Trophoblast cell (in vitro differentiated cells and primary cell): ENCODE measurements around the gene ENTPD2.
A peak's percentile ranks its signal among the peaks of the same experiment; 100 is the strongest.
"Not testable (repeated sequence)": the region's sequence is repeated elsewhere in the genome, so short reads cannot be mapped to it uniquely, and the experiment has no call there.

Source experiments
- DNase-seq, 2 donors: peaks; one replicate each; pipeline ENCODE4 v3.0.0-alpha.2; 2016
- H2AFZ ChIP-seq: 2 replicates; pipeline ENCODE4 v1.6.1; 2013; ENCODE audit warnings: low read length, moderate library complexity, mild to moderate bottlenecking; ENCODE audit not compliant: insufficient read depth, poor library complexity
- H2AK5ac ChIP-seq: 2 replicates; pipeline ENCODE4 v1.6.1; 2013; ENCODE audit warnings: mild to moderate bottlenecking, low read length
- H2BK120ac ChIP-seq: 2 replicates; pipeline ENCODE4 v1.6.1; 2013; ENCODE audit warnings: low read length, mild to moderate bottlenecking, moderate library complexity; ENCODE audit not compliant: insufficient read depth, poor library complexity
- H2BK12ac ChIP-seq: 2 replicates; pipeline ENCODE4 v1.6.1; 2013; ENCODE audit warnings: mild to moderate bottlenecking, low read length, moderate library complexity
- H2BK5ac ChIP-seq: 2 replicates; pipeline ENCODE4 v1.6.1; 2013; ENCODE audit warnings: low read length, low read depth, moderate library complexity, mild to moderate bottlenecking; ENCODE audit not compliant: poor library complexity
- H3K14ac ChIP-seq: 2 replicates; pipeline ENCODE4 v1.6.1; 2013; ENCODE audit warnings: mild to moderate bottlenecking, low read length
- H3K18ac ChIP-seq: 2 replicates; pipeline ENCODE4 v1.6.1; 2013; ENCODE audit warnings: mild to moderate bottlenecking, low read length
- H3K23ac ChIP-seq: 2 replicates; pipeline ENCODE4 v1.6.1; 2013; ENCODE audit warnings: low read length
- H3K27ac ChIP-seq: 2 replicates; pipeline ENCODE4 v1.5.1; 2013; ENCODE audit warnings: low read depth, mild to moderate bottlenecking, inconsistent platforms, low read length, moderate library complexity
- H3K27me3 ChIP-seq: 2 replicates; pipeline ENCODE4 v1.6.1; 2013; ENCODE audit warnings: inconsistent platforms, mild to moderate bottlenecking, low read length, moderate library complexity; ENCODE audit not compliant: insufficient read depth
- H3K36me3 ChIP-seq, 2 experiments: 1 replicate in 1 of 2; 2 replicates in 1 of 2; pipeline ENCODE4 v1.6.1; 2013; ENCODE audit warnings: low read length in 2 of 2, mild to moderate bottlenecking in 2 of 2, moderate library complexity in 1 of 2; ENCODE audit not compliant: insufficient read depth in 2 of 2, control insufficient read depth in 1 of 2
- H3K4ac ChIP-seq: 2 replicates; pipeline ENCODE4 v1.6.1; 2013; ENCODE audit warnings: low read depth, mild to moderate bottlenecking, low read length, moderate library complexity
- H3K4me1 ChIP-seq, 2 experiments: 1 replicate in 1 of 2; 2 replicates in 1 of 2; pipeline ENCODE4 v1.6.1; 2013; ENCODE audit warnings: low read length in 2 of 2, mild to moderate bottlenecking in 2 of 2, moderate library complexity in 1 of 2; ENCODE audit not compliant: insufficient read depth in 2 of 2, control insufficient read depth in 1 of 2
- H3K4me2 ChIP-seq: 2 replicates; pipeline ENCODE4 v1.6.1; 2013; ENCODE audit warnings: inconsistent platforms, mild to moderate bottlenecking, low read length, moderate library complexity
- H3K4me3 ChIP-seq: 2 replicates; pipeline ENCODE4 v1.5.1; 2013; ENCODE audit warnings: mild to moderate bottlenecking, low read depth, low read length, inconsistent platforms
- H3K79me1 ChIP-seq: one replicate; pipeline ENCODE4 v1.6.1; 2013; ENCODE audit warnings: low read length
- H3K79me2 ChIP-seq: 2 replicates; pipeline ENCODE4 v1.6.1; 2013; ENCODE audit warnings: low read length, mild to moderate bottlenecking; ENCODE audit not compliant: control insufficient read depth, insufficient read depth, poor library complexity
- H3K9ac ChIP-seq: 2 replicates; pipeline ENCODE4 v1.6.1; 2013; ENCODE audit warnings: mild to moderate bottlenecking, low read length
- H3K9me3 ChIP-seq: 2 replicates; pipeline ENCODE4 v1.6.1; 2013; ENCODE audit warnings: low read depth, mild to moderate bottlenecking, control low read depth, inconsistent platforms, low read length; ENCODE audit not compliant: insufficient read depth
- H4K12ac ChIP-seq: 2 replicates; pipeline ENCODE4 v1.6.1; 2013; ENCODE audit warnings: low read depth, mild to moderate bottlenecking, low read length, moderate library complexity
- H4K8ac ChIP-seq: 2 replicates; pipeline ENCODE4 v1.6.1; 2013; ENCODE audit warnings: low read depth, mild to moderate bottlenecking, low read length, moderate library complexity
- H4K91ac ChIP-seq: one replicate; pipeline ENCODE4 v1.6.1; 2013; ENCODE audit warnings: low read depth, mild to moderate bottlenecking, low read length, moderate library complexity
- WGBS: extraction: QIAGEN DNeasy Blood & Tissue Kit; methylation state at CpG from one replicate; pipeline ENCODE4 v1.1.7; 2013; ENCODE audit warnings: missing lambda C conversion rate; ENCODE audit not compliant: insufficient read length, insufficient coverage; ENCODE audit errors: extremely low coverage; 5-methylcytosine and 5-hydroxymethylcytosine counted together

ENTPD2 gene

GRCh38 chr9:137064880-137065164 lies 11.0 kb upstream of the ENTPD2 start:
- no peak overlapping the region for H3K14ac ChIP-seq
- H2BK120ac ChIP-seq: no peak overlapping the region
- no peak overlapping the region for H4K12ac ChIP-seq
- H3K27ac ChIP-seq: no peak overlapping the region
- no peaks in the 10 kb centered on the region for H3K79me1 ChIP-seq
- H3K9me3 ChIP-seq: peaks cover 2% of the 10 kb centered on the region
- no peak overlapping the region for H4K8ac ChIP-seq
- peaks cover 7% of the 10 kb centered on the region in 2 experiments for H3K4me1 ChIP-seq
- H3K79me2 ChIP-seq: no peaks in the 10 kb centered on the region
- no peak overlapping the region for H3K23ac ChIP-seq
- H2BK5ac ChIP-seq: no peak overlapping the region
- no peak overlapping the region for H4K91ac ChIP-seq
- H2AK5ac ChIP-seq: no peak overlapping the region
- no peak overlapping the region for H3K4ac ChIP-seq
- no peak overlapping the region for H3K4me3 ChIP-seq
- no peak overlapping the region for H3K9ac ChIP-seq
- no peak overlapping the region for H3K18ac ChIP-seq
- no CpG with 5 or more reads among the region's 12 CpGs for WGBS
- DNase-seq: no peak
- no peaks in the 10 kb centered on the region for H3K27me3 ChIP-seq
- H3K36me3 ChIP-seq: peaks cover 2 to 3% of the 10 kb centered on the region in 2 experiments
- H2AFZ ChIP-seq: no peak overlapping the region
- no peak overlapping the region for H3K4me2 ChIP-seq
- no peak overlapping the region for H2BK12ac ChIP-seq

- Histone ChIP-seq H4K91ac (no peak overlapping the region), H3K4me2 (no peak overlapping the region), H2AFZ (no peak overlapping the region), H3K23ac (no peak overlapping the region), H2BK12ac (no peak overlapping the region), H3K4me3 (no peak overlapping the region), H3K79me1 (no peaks in the 10 kb centered on the region), H4K12ac (no peak overlapping the region), H3K14ac (no peak overlapping the region), H4K8ac (no peak overlapping the region), H3K9me3 (peaks cover 2% of the 10 kb centered on the region), H2AK5ac (no peak overlapping the region), H3K4me1 (peaks cover 1 to 3% of the 10 kb centered on the region in 2 experiments), H3K4ac (no peak overlapping the region), H3K9ac (no peak overlapping the region), H2BK5ac (no peak overlapping the region), H3K27ac (no peak overlapping the region), H3K27me3 (no peaks in the 10 kb centered on the region), H2BK120ac (no peak overlapping the region), H3K36me3 (peaks cover 2 to 3% of the 10 kb centered on the region in 2 experiments), H3K79me2 (no peaks in the 10 kb centered on the region), H3K18ac (no peak overlapping the region)
- peak in 1 of 2 donors; percentile 74 for DNase-seq
- no CpG with 5 or more reads among the region's 55 CpGs for WGBS
Observed at GRCh38 chr9:137064027-137064879, 10.4 kb upstream of the ENTPD2 start.

- Histone ChIP-seq H2AK5ac (no peak overlapping the region), H3K79me1 (no peaks in the 10 kb centered on the region), H3K23ac (no peak overlapping the region), H3K9ac (no peak overlapping the region), H3K14ac (no peak overlapping the region), H3K4ac (no peak overlapping the region), H3K18ac (no peak overlapping the region), H2BK12ac (no peak overlapping the region), H3K9me3 (peaks cover 2% of the 10 kb centered on the region), H3K4me3 (no peak overlapping the region), H3K36me3 (peaks cover 2 to 3% of the 10 kb centered on the region in 2 experiments), H3K4me1 (no peaks in the 10 kb centered on the region), H3K4me2 (no peak overlapping the region), H4K91ac (no peak overlapping the region), H3K79me2 (no peaks in the 10 kb centered on the region), H2AFZ (no peak overlapping the region), H4K8ac (no peak overlapping the region), H4K12ac (no peak overlapping the region), H3K27ac (no peak overlapping the region), H2BK120ac (no peak overlapping the region), H2BK5ac (no peak overlapping the region), H3K27me3 (no peaks in the 10 kb centered on the region)
- WGBS: no CpG with 5 or more reads among the region's 26 CpGs
- no peak for DNase-seq
Observed at GRCh38 chr9:137063311-137064026, 9.6 kb upstream of the ENTPD2 start.

- not testable (repeated sequence) for H3K9me3 ChIP-seq, H2AFZ ChIP-seq, H3K4me1 ChIP-seq, H4K8ac ChIP-seq, H3K18ac ChIP-seq, H3K9ac ChIP-seq, H3K23ac ChIP-seq, H3K4me2 ChIP-seq, H3K27me3 ChIP-seq, H3K14ac ChIP-seq, H4K12ac ChIP-seq, H4K91ac ChIP-seq, H3K79me2 ChIP-seq, H3K36me3 ChIP-seq, H2BK120ac ChIP-seq, H3K27ac ChIP-seq, H3K79me1 ChIP-seq, H3K4me3 ChIP-seq, H2AK5ac ChIP-seq, H2BK5ac ChIP-seq, H3K4ac ChIP-seq, DNase-seq, H2BK12ac ChIP-seq
- no CpG with 5 or more reads among the region's 9 CpGs for WGBS
Observed at GRCh38 chr9:137062798-137063197, 8.9 kb upstream of the ENTPD2 start.
